ENCODE measurements around the gene TOMM40. TPM values are rescaled to one million over a fixed set of nuclear protein-coding genes. Genes with fewer than 3 reads are reported as not detected.

TOMM40 gene
- total and polyA plus RNA-seq, 9 of the 15 experiments (the other 6 are each of a cell fraction or from before 2014, with no cell fraction given), result 0.89 to 290 (median 160) TPM

GRCh38 chr19:44845612-44846454 is 45.2 kb upstream of the TOMM40 start, which contains the start of gene NECTIN2 (continued):
- no peak for TF ChIP-seq CEBPB (tag; IDR thresholded peaks at IDR 0.05)
- TF ChIP-seq ZC3H4 (CRISPR knock-in tag; IDR thresholded peaks at IDR 0.05; ENCODE audit: borderline replicate concordance), result no peak
- no peak for TF ChIP-seq ZNF780A (CRISPR knock-in tag; IDR thresholded peaks at IDR 0.05)
- TF ChIP-seq FOXM1 (IDR thresholded peaks at IDR 0.05; ENCODE audit: low read depth), result no peak
- TF ChIP-seq FOXM1 (CRISPR knock-in tag; IDR thresholded peaks at IDR 0.05; ENCODE audit: low read depth), result no peak
- TF ChIP-seq NONO (IDR thresholded peaks at IDR 0.05; ENCODE audit: low read depth in 2 of 2, low read length in 1 of 2), result no peak
- TF ChIP-seq ELK1 (CRISPR knock-in tag; IDR thresholded peaks at IDR 0.05), result no peak
- no peak for TF ChIP-seq FOXJ3 (CRISPR knock-in tag; IDR thresholded peaks at IDR 0.05)
- TF ChIP-seq RFX5 (IDR thresholded peaks at IDR 0.05; ENCODE audit: low read depth, low read length), result no peak
- TF ChIP-seq ZKSCAN3 (CRISPR knock-in tag; IDR thresholded peaks at IDR 0.05), result no peak
- 0 out of 2 replicates have a peak, but pooled peaks have one; percentile 18 for TF ChIP-seq CREB3L1 (IDR thresholded peaks at IDR 0.05; ENCODE audit: borderline replicate concordance, low read depth)
- TF ChIP-seq NCOA1 (IDR thresholded peaks at IDR 0.05; ENCODE audit: low read depth), result no peak
- peak; percentile 28; the same call in 1 of the 2 replicates for TF ChIP-seq HDGF (IDR thresholded peaks at IDR 0.05)
- TF ChIP-seq HMGN3 (IDR thresholded peaks at IDR 0.05; ENCODE audit: borderline replicate concordance, extremely low read depth, insufficient read length, low read depth, low read length), result no peak
- peak; percentile 82; the same call in 1 of the 2 replicates for TF ChIP-seq MTA3 (IDR thresholded peaks at IDR 0.05; ENCODE audit: borderline replicate concordance)
- TF ChIP-seq MXI1 (IDR thresholded peaks at IDR 0.05; ENCODE audit: low read depth, low read length), result no peak
- no peak for TF ChIP-seq STAG1 (CRISPR knock-in tag; IDR thresholded peaks at IDR 0.05; ENCODE audit: borderline replicate concordance)
- no peak for TF ChIP-seq MAFF (IDR thresholded peaks at IDR 0.05; ENCODE audit: low read length)
- no peak for TF ChIP-seq ZNF239 (CRISPR knock-in tag; IDR thresholded peaks at IDR 0.05)
- no peak for TF ChIP-seq MBD2 (IDR thresholded peaks at IDR 0.05; ENCODE audit: borderline replicate concordance, low read depth)
- TF ChIP-seq TAF15 (IDR thresholded peaks at IDR 0.05; ENCODE audit: low read depth, low read length), result no peak
- peak; percentile 50 for TF ChIP-seq HDAC2 (IDR thresholded peaks at IDR 0.05)
- TF ChIP-seq HOMEZ (CRISPR knock-in tag; IDR thresholded peaks at IDR 0.05), result no peak
- no peak for TF ChIP-seq ZNF232 (CRISPR knock-in tag; IDR thresholded peaks at IDR 0.05)
- peak; percentile 42; the same call in 1 of the 2 replicates for TF ChIP-seq ZNF41 (CRISPR knock-in tag; conservative IDR thresholded peaks at IDR 0.05)
- TF ChIP-seq BRD4 (IDR thresholded peaks at IDR 0.05), result no peak
- peak; percentile 82 to 84 for TF ChIP-seq FOXK2 (conservative IDR thresholded peaks at IDR 0.05 in 1 of 2, IDR thresholded peaks at IDR 0.05 in 1 of 2; ENCODE audit: low read depth in 2 of 2)

Measured in K562 (cell line).